NT2/D1 (cell line): ENCODE results near the gene SHLD2.
"Not testable (repeated sequence)": the region's sequence is repeated elsewhere in the genome, so short reads cannot be mapped to it uniquely, and the experiment has no call there.

Experiments used
- YY1 ChIP-seq: IDR thresholded peaks from 2 replicates; pipeline ENCODE4 v1.6.1; 2011; ENCODE audit not compliant: insufficient read length, insufficient read depth
- ZNF274 ChIP-seq: IDR thresholded peaks from 2 replicates; pipeline ENCODE4 v1.6.1; 2011; ENCODE audit warnings: mild to moderate bottlenecking, low read depth, low read length

GRCh38 chr10:87104727-87105126, 9.7 kb downstream of the SHLD2 start:
- TF ChIP-seq YY1, ZNF274: not testable (repeated sequence)
